SIG-M5 (cell line): ENCODE measurements around the gene CPAMD8.
"Not testable (repeated sequence)": the region's sequence is repeated elsewhere in the genome, so short reads cannot be mapped to it uniquely, and the experiment has no call there.

ENCODE experiments used
- DNase-seq: peaks from one replicate; lab custom pipeline; 2025; lab: John Stamatoyannopoulos, UW

The CPAMD8 gene

DNA sequence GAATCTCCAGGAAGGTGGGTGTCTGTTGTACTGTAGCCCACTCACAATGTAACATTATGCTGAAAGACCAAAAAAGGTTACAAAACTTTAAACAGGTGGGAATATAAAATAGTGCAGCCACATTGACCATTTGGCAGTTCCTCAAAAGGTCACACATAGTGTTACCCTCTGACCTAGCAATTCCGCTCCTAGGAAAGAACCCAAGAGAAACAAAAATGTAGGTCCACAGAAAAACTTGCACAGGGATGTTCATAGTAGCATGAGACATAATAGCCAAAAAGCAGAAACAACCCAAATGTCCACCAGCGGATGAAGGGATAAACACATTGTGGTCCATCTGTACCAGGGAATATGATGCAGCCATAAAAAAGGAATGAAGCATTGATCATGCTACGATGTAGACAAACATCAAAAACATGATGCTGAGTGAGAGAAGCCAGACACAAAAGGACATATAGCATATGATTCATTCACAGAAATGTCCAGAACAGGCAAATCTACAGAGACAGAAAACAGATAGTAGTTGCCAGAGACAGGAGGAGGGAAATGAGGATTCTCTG is 27.9 kb downstream of the CPAMD8 start:
- no peak for DNase-seq

DNA sequence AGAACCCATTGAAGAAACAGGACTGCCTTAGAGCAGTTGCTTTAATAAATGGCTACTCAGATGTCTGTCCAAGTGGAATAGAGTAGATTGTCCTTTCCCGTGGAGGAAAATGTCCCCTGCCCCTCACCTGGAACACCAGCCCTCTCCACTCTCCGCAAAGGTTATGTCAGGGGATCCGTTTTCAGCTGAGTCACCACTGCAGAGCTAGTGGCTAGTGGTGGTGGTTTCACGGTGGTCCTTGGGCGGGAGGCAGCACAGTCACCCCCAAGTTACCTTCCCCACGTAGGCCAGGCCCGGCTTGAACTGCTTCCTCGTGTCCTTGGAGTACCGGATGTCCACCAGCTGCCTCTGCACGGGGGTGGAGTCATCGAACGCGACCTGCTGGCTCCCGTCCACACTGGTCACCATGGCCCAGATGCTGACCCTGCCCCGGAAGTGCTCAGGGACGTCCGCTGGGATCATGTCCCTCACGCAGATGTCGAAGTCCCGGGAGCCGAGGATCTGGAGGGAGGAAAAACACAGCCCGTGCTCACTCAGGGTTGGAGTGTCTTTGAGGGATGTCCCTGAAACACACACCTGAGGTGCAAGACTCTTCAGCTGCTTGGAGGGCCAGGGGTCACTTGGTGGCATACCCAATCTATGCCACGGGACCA is 29.6 kb downstream of the CPAMD8 start:
- not testable (repeated sequence) for DNase-seq

DNA sequence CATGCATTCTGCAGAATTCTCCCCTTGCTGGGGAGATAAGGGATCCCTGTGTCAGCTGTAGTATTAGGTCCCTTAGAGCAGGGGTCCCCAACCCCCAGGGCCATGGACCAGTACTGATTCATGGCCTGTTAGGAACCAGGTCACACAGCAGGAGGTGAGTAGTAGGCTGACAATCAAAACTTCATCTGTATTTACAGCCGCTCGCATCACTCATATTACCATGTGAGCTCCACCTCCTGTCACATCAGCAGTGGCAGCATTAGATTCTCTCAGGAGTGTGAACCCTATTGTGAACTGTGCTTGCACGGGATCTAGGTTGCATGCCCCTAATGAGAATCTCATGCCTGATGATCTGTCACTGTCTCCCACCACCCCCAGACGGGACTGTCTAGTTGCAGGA is 37.9 kb downstream of the CPAMD8 start:
- no peak for DNase-seq

DNA sequence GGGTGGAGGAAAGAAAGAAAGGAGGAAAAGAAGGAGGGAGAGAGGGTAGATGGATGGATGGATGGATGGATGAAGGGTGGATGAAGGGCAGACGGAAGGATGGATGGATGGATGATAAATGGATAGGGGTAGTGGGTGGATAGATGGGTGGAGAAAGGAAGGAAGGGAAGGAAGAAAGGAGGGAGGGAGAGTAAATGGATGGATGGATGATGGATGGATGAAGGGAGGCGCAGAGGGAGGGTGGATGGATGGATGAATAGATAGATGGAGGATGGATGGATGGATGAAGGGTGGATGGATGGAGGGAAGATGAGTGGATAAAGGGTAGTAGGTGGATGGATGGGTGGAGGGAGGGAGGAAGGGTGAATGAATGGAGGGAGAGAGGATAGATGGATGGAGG is 41.2 kb downstream of the CPAMD8 start:
- DNase-seq, result no peak

DNA sequence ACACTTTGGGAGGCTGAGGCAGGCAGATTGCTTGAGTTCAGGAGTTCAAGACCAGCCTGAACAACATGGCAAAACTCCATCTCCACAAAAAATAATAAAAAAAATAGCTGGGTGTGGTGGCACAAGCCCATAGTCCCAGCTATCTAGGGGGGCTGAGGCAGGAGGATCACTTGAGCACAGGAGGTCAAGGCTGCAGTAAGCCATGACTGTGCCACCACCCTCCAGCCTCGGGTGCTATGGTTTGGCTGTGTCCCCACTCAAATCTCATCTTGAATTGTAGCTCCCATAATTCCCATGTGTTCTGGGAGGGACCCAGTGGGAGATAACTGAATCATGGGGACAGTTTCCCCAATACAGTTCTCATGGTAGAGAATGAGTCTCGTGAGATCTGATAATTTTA is 44.0 kb downstream of the CPAMD8 start:
- not testable (repeated sequence) for DNase-seq

- DNase-seq, result no peak
Observed at GRCh38 chr19:16978839-16979802, 47.5 kb downstream of the CPAMD8 start.

DNA sequence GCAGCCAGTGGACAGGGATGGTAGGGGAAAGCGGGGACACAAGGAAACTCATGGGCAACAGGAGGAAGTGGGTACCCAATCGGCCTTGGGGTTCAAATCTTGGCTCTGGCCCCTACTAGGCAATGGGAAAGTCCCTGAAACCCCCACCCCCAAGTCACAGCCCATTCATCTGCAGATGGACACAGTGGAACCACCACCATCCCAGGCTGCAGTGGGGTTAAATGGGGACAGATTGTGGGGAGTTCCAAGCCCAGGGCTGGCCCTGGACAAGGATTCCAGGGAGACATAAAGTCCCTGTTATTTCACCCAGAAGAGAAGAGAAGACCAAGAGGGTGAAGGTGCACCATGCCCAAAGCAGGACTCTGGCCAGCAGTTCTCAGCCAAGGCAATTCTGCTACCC is 48.5 kb downstream of the CPAMD8 start:
- no peak for DNase-seq

DNA sequence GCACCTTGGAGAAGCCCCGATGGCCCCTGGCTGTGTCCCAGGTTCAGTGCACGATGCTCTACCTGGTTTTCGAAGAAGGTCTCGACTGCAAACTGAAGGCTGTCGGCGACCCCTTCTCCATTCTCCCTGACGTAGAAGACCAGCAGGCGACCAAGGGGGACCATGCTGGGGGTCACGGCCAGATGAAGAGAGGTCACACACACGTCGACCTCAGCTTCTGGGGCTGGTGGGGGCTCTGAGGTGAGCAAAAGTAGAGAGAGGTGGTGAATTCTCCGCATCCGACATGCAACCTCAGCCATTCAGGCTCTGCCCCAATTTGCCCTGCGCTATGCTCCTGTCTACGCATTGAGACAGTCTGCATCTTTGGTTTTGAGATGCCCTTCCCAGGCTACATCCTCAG is 49.3 kb downstream of the CPAMD8 start:
- DNase-seq, result no peak

- no peak for DNase-seq
Observed at GRCh38 chr19:16976446-16976845, 50.2 kb downstream of the CPAMD8 start.

DNA sequence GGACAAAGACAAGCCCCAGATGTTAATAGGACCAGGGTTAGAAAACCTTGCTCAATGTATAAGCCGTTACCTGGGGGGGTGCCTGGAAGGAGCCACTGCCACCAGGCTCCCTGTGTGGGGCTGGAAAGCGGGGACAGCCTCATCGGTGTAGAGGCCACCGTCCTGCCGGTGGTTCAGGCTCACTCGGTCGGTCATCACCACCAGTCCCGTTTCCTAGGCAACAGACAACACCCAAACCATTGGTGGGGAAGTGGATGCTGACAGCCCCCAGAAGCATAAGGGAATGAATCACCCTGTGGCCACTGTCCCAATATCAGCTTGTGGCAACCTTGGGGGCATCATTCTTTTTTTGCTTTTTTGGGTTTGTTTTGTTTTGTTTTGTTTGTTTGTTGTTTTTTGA is 55.8 kb downstream of the CPAMD8 start:
- no peak for DNase-seq

DNA sequence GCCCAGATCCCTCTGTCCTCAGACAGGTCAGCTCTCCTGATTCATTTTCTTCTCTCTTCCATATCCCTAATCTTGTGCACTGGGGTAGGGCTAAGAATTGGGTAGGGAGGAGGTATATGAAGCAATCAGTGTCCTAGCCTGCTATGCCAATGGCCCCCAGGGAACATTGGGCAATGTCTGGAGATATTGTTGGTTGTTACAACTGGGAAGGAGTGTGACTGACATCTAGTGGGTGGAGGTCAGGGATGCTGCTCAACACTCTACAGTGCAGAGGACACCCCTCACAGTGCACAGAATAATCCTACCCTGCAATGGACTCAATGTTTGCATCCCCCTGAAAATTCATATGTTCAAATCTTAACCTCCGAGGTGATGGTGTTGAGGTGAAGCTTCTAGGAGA is 57.5 kb downstream of the CPAMD8 start:
- DNase-seq, result no peak

DNA sequence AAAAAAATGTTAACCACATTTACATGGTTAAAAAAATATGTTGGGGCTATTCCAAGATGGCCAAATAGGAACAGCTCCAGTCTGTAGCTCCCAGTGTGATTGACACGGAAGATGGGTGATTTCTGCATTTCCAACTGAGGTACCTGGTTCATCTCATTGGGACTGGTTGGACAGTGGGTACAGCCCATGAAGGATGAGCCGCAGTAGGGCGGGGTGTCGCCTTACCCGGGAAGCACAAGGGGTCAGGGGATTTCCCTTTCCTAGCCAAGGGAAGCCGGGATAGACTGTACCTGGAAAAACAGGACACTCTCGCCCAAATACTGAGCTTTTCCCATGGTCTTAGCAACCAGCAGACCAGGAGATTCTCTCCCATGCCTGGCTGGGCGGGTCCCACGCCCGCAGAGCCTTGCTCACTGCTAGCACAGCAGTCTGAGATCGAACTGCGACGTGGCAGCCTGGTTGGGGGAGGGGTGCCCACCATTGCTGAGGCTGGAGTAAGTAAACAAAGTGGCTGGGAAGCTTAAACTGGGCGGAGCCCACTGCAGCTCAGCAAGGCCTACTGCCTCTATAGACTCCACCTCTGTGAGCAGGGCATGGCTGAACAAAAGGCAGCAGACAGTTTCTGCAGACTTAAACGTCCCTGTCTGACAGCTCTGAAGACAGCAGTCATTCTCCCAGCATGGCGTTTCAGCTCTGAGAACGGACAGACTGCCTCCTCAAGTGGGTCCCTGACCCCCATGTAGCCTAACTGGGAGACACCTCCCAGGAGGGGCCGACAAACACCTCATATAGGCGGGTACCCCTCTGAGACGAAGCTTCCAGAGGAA is 65.4 kb downstream of the CPAMD8 start:
- DNase-seq, result not testable (repeated sequence)

DNA sequence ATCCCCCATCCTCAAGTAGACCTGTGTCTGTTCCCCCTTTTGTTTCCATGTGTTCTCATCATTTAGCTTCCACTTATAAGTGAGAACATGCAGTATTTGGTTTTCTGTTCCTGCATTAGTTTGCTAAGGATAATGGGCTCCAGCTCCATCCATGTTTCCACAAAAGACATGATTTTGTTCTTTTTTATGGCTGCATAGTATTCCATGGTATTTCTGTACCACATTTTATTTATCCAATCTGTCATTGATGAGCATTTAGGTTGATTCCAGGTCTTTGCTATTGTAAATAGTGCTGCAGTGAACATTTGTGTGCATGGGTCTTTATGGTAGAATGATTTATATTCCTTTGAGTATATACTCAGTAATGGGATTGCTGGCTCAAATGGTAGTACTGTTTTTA is 68.3 kb downstream of the CPAMD8 start:
- not testable (repeated sequence) for DNase-seq

DNA sequence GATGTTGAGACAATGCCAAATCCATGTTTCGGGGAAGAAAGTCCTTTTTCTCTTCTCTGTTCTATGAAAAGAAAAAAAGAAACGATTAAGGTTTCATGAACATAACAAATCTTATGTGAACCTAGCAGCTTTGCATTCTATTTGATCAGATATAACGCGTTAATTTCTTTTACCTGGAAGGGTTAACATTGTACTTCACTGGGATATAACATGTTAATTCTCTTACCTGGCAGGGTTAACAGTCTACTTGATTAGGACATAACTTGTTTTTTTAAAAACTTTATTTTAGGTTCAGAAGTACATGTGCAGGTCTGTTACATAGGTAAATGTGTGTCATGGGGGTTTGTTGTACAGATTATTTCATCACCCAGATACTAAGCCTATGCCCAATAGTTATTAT is 68.8 kb downstream of the CPAMD8 start:
- no peak for DNase-seq

GRCh38 chr19:16957151-16957701 is 69.4 kb downstream of the CPAMD8 start:
- no peak for DNase-seq

- DNase-seq, result no peak
Observed at GRCh38 chr19:16955161-16955560, 71.4 kb downstream of the CPAMD8 start.

DNA sequence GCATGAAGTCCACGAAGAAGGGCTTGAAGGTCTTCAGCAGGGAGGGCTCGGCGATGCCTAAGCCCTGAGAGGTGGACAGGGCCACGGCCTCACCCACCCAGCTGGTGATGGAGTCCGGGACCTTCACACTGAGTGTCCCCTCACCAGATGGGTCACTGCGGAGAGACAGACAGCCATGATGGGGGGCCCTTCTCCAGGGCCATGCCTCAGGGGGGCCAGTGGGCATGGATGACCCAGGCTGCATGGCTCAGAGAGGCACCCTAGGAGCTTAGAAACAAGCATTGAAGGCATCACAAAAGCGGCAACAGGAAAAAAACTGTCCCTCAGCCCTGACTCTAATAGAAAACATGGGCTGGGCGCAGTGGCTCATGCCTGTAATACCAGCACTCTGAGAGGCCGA is 74.6 kb downstream of the CPAMD8 start:
- DNase-seq, result no peak

DNA sequence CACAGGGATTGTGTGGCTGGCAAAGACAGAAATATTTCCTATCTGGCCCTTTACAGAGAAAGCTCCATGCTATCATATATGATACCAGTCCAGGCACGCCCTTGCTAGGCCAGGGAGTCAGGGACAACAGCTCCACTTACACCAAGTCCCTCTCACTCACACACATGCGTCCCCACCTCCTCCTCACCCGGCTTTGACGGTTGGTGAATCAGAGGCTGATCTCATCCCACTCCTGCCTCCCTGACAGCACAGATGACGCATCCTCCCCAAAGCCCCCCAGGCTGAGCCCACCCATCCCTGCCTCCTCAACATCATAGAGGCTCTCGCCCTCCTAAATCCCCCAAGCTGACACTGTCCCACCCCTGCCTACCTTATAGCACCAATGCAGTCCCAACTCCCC is 75.1 kb downstream of the CPAMD8 start:
- DNase-seq, result no peak

- DNase-seq, result no peak
Observed at GRCh38 chr19:16949496-16950023, 77.0 kb downstream of the CPAMD8 start.

DNA sequence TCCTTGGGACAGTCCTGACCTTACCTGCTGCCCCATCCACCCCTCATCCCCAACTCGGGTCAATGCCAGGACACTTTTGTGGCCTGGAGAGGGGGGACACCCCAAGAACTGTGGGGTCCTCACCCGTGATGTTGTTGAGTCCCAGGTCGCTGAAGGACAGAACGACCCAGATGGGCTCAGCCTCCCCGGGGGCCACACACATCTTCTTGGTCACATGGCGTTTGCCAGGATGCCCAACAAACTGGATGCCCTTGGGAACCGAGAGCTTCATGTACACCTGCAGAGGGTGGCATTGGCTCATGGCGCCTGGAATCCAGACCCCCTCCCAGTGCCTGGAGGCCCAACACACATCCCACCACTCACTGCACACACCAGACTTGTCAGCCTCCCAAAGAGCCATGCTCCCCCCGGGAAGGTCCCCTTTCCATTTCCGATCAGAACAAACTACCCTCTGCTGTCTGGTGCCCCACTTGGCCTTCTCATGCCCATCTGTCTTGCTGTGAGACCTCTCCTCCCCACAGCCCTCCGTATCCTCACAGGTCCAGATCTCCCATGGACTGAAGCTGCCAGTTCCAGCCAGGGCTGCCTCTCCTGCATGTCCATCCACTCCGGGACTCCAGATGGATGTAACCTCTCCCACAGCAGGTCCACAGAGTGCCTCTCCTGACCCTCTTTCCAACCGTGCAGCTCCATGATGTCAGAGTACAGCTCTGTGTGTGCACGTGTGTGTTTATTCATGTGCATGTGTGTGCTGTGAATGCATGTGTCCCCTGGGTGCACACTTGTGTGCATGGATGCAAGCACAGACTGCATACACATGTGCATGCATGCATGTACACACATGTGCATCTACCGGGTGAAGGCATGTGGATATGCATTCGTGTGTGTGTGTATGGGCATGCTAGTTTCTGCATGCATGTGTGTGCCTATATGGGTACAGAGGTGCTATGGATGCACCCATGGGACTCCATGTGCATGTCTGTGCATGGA is 79.4 kb downstream of the CPAMD8 start:
- no peak for DNase-seq
